Fibroblast of pulmonary artery (primary cell): ENCODE measurements around the gene C5orf22.
"Not testable (repeated sequence)": the region's sequence is repeated elsewhere in the genome, so short reads cannot be mapped to it uniquely, and the experiment has no call there.

Experiments used
- DNase-seq: peaks from one replicate; pipeline ENCODE4 v3.0.0-alpha.2; 2010; ENCODE audit warnings: low read depth
- H3K4me3 ChIP-seq: replicated peaks from 2 replicates; pipeline ENCODE4 v1.5.1; 2011; ENCODE audit warnings: low read depth, mild to moderate bottlenecking, control low read depth, low read length, moderate library complexity
- TF ChIP-seq, protein P1 (sequence below): IDR thresholded peaks from 2 replicates; pipeline ENCODE4 v1.5.1; 2011; ENCODE audit warnings: mild to moderate bottlenecking, control low read depth, low read length, inconsistent platforms; ENCODE audit errors: missing control alignments

The C5orf22 gene

DNA sequence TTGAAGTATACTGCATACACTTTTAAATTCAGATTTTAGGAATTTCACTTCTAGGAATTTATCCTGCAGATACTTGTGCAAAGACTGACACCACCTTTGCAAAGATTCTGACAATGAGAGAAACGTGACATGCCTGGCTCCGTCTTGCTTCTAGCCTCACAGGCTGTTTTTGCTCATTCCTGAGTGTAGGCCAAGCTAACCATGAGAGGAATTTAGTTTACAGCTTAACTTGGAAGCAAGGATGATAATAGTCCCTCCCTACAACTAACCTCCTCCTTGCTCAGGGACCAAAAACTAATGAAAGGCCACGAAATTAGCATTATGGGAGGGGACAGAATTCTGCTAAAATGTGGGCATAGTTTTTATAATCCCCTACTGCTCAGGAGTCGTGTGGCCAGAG lies 31.1 kb downstream of the C5orf22 start:
- TF ChIP-seq, protein P1, sequence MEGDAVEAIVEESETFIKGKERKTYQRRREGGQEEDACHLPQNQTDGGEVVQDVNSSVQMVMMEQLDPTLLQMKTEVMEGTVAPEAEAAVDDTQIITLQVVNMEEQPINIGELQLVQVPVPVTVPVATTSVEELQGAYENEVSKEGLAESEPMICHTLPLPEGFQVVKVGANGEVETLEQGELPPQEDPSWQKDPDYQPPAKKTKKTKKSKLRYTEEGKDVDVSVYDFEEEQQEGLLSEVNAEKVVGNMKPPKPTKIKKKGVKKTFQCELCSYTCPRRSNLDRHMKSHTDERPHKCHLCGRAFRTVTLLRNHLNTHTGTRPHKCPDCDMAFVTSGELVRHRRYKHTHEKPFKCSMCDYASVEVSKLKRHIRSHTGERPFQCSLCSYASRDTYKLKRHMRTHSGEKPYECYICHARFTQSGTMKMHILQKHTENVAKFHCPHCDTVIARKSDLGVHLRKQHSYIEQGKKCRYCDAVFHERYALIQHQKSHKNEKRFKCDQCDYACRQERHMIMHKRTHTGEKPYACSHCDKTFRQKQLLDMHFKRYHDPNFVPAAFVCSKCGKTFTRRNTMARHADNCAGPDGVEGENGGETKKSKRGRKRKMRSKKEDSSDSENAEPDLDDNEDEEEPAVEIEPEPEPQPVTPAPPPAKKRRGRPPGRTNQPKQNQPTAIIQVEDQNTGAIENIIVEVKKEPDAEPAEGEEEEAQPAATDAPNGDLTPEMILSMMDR, result no peak
- no peak overlapping the region for H3K4me3 ChIP-seq
- no peak for DNase-seq

DNA sequence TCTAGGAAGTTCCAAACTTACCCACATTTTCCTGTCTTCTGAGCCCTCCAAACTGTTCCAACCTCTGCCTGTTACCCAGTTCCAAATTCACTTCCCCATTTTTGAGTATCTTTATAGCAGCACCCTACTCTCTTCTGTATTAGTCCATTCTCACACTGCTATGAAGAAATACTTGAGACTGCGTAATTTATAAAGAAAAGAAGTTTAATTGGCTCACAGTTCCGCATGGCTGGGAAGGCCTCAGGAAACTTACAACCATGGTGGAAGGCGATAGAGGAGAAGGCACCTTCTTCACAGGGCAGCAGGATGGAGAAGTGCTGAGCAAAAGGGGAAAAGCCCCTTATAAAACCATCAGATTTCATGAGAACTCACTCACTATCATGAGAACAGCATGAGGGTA lies 34.3 kb downstream of the C5orf22 start:
- not testable (repeated sequence) for DNase-seq, H3K4me3 ChIP-seq

DNA sequence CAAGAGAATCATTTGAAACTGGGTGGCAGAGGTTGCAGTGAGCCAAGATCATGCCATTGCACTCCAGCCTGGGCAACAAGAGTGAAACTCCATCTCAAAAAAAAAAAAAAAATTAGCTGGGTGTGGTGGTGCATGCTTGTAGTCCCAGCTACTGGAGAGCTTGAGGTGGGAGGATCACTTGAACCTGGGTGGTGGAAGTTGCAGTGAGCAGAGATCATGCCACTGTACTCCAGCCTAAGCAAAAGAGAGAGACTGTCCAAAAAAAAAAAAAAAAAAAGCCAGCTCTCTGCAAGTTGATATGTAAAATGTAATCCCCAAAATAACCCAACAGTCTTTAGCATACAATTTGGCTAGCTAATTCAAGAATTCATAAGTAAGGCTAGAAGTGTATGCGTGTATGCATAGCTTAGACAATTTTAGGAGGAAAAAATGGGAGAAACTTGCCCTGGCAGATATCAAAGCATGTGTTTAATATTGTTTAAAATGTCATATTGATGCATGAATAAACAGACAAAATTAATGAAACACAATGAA lies 36.3 kb downstream of the C5orf22 start:
- no peak overlapping the region for H3K4me3 ChIP-seq
- TF ChIP-seq, protein P1, result no peak
- no peak for DNase-seq

GRCh38 chr5:31569068-31569467 lies 37.0 kb downstream of the C5orf22 start:
- H3K4me3 ChIP-seq, result no peak overlapping the region
- no peak for DNase-seq
- TF ChIP-seq, protein P1, result no peak

GRCh38 chr5:31573494-31574142 lies 41.5 kb downstream of the C5orf22 start:
- no peak for DNase-seq
- TF ChIP-seq, protein P1, result no peak
- no peak overlapping the region for H3K4me3 ChIP-seq

GRCh38 chr5:31574772-31575171 lies 42.7 kb downstream of the C5orf22 start:
- H3K4me3 ChIP-seq, result no peak overlapping the region
- TF ChIP-seq, protein P1, result no peak
- no peak for DNase-seq

DNA sequence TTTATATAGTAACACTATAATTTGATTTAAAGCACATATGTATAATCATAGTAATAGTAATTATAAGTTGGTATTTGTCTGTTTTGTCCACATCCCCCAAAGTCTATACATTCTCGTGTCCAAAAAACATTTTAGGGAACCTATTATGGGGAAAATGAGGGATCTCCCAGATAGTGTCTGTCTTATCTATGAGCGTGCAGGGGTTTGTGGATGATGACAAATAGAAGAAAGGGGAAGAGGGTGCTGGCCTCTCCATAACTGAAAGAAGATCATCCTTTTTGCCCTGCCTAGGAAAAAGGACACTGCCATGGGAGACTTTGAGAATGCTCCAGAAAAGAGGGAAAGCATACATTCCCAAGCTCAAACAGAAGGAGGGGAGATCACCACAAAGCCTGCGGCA lies 45.3 kb downstream of the C5orf22 start:
- TF ChIP-seq, protein P1, result no peak
- DNase-seq, result no peak
- no peak overlapping the region for H3K4me3 ChIP-seq
